NK-92 (cell line): ENCODE results near the gene TMEM244.
"Not testable (repeated sequence)": the region's sequence is repeated elsewhere in the genome, so short reads cannot be mapped to it uniquely, and the experiment has no call there.

Experiments
- DNase-seq: peaks from one replicate; lab custom pipeline; 2025; ENCODE audit not compliant: unreplicated experiment; lab: John Stamatoyannopoulos, UW

TMEM244 gene

DNA sequence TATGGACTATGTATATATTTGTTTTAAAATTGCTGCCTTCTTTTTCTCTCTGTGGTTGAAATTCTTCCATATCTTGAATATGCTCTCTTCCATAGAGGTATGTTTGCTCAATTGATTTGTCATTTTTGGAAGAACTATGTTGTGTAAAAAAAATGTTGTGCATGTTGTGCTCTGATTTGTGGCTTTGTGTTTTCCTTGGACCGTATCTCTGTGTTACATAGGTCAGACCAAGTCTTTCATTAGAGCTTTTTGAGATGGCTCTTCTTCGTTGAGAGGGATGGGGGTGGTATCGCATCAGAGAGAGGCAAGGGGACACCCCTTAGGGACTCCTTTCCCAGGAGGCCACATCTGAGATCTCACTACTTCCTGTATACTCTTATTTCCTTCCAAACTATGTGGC lies 43.8 kb downstream of the TMEM244 start:
- DNase-seq, result no peak

DNA sequence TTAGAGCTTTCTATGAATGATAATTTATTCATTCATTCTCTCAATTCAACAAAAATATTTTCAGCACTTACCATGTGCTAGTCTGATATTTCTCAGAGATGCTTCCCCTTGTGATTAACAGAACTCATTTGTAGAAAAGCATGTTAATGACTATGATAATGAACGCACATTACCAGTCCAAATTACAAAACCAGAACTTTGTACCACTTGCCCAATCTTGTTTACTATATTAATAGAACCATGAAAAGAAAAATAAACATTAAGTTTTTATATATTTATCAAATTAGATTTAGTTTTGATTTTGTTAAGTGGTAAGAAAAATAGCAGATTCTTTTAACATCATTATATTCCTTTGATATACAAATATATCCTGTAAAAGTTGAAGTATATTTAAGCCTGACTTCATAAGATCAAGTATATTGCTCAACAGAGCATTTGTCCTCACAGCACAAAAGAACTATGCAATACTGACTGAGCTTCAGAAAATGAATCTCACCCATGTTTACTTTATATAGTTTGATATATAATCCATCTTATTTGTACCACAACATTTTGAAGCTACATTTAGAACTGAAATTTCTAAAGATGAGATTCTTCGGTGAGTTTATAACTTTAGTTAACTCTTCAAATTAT lies 48.9 kb downstream of the TMEM244 start:
- no peak for DNase-seq

GRCh38 chr6:129807141-129807540 lies 54.0 kb downstream of the TMEM244 start:
- not testable (repeated sequence) for DNase-seq

- not testable (repeated sequence) for DNase-seq
These were observed 58.2 kb downstream of the TMEM244 start for GRCh38 chr6:129802920-129803319.

DNA sequence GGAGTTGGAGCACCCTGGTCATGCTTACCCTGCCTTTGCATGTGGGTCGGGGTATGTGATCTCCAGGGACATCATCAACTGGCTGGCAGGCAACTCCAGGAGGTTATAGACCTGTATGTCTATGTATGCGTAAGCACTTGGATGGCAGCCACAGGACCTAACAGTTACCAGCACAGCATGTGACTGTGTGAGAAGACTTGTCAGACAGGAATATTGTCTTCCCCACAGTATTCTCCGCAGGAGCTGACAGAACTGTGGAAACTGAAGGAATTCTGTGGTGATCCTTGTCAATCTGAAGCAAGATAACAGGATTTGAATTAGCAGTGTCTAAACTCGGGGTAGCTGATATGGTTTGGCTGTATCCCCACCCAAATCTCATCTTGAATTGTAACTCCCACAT lies 59.2 kb downstream of the TMEM244 start:
- no peak for DNase-seq

DNA sequence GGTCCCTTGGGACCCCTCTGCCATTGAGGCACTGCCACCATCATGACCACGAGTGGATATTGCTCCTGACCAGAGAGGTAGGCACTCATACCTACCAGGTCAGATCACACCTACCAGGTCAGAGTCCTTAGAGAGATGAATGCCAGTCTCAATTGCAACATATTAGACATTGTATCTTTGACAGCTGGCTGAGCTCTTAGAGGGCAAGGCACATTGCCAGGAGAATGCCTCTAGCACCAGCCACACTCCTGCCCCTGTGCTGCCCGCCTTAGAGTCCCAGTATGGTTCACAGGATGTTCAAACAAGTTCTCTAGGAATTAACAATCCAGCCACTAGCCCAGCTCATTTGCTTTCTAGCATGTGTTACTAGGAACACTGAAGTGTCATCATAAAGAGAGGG lies 65.9 kb downstream of the TMEM244 start:
- no peak for DNase-seq

DNA sequence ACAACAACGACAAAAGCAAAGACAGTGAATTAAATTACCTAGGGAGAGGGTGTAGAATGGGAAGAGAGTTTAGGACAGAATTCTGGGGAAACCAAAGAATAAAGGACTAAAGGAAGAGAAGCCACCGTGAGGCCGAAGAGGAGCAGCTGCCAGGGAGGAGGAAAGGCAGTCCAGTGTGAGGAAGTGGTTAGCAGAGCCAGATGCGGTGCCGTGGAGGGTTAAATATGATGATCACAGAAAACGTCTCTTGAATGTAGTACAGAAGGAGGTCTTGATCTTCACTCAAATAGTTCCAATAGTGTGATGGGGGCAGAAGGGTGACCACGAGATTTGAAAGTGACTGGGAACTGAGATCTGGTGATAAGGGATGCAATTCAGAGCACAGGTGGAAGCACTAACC lies 67.7 kb downstream of the TMEM244 start:
- no peak for DNase-seq

DNA sequence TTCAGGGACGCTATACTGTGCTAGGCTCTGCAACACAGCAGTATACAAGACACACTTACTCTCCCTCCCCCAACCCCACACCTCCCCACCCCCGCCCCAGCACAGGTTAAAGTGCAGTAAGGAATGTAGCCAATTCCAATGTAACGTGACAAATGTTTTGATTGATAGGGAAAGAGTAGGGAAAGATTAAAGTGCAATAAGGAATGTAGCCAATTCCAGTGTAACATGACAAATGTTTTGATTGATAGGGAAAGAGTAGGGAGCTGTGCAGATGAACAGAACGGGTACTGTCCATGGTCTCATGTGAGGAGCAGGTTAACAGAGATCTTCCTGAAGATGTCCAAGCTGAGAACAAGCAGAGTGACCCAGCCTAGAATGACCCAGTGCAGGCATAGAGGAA lies 69.1 kb downstream of the TMEM244 start:
- DNase-seq, result no peak

- DNase-seq, result no peak
These were observed 70.3 kb downstream of the TMEM244 start for GRCh38 chr6:129790785-129791184.

GRCh38 chr6:129789974-129790373 lies 71.1 kb downstream of the TMEM244 start:
- no peak for DNase-seq

- no peak for DNase-seq
These were observed 73.3 kb downstream of the TMEM244 start for GRCh38 chr6:129787816-129788215.

DNA sequence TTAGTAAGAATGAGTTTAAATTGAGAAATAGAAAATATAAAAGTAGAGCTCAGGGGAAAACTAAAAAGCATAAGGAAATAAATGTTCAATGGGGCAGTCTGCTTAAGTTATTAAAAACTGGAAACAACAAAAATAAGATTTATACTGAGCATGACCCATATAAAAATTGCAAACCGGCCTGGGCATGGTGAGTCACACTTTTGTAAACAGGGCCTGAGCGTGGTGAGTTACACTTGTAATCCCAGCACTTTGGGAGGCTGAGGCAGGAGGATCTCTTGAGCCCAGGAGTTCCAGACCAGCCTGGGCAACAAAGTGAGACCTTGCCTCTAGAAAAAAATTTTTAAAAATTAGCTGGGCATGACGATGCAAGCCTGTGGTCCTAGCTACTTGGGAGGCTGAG lies 74.6 kb downstream of the TMEM244 start:
- DNase-seq, result no peak

DNA sequence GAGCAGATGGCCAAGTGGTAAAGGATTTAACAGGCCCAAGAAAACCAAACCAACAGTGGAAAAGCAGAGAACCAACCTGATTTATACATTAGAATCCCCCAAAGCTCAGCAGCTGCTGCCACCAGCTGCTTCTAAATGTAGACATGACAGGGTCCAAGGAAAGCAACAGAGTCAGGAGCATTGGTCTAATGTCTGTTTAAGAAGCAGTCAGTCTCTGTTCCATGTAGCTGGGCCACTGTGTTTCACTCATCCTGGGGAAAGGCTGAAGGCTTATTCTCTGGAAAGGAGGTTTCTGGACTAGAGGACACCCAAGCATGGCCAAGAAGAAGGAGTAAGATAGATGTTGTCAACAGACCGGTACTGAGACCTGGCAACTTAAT lies 75.4 kb downstream of the TMEM244 start:
- DNase-seq, result no peak

DNA sequence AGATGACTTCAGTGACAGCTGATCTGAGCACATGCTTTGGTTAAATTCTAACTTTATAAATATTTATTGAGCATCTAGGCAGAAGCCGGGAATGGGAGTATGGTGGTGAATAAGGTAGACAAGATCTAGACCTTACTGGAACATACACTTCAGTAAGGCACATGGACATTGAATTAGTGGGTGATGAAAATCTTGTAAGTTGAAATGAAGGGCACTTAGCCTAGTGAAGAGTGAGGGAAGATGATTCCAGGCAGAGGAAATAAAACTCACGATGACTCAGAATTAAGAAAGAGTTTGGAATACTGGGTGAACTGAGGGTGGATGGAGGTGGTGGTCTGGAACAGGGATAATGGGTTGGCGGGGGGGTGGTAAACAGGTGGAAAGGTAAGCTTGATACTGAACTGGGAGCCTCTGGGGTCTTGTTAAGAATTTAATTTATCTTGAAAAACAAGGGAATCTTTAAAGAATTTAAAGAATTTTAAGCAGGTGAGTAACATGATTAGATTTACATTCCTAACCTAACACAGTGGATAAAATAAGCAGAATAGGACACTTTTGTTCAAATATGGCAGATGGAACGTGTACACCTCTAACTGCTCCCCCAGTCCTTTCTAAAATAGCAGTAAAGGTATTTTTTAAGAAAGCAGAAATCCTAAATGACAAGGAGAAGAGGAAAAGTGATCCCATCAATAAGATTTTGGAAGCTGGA lies 75.9 kb downstream of the TMEM244 start:
- no peak for DNase-seq
